ENCODE data around the gene SLC9C1. TPM values are rescaled to one million over a fixed set of nuclear protein-coding genes. Genes with fewer than 3 reads are reported as not detected.

SLC9C1 gene
- polyA plus RNA-seq, 1 donor: 1.2 TPM

- DNase-seq: no peak
Observed at GRCh38 chr3:112114576-112115160, 179.3 kb downstream of the SLC9C1 start.

DNA sequence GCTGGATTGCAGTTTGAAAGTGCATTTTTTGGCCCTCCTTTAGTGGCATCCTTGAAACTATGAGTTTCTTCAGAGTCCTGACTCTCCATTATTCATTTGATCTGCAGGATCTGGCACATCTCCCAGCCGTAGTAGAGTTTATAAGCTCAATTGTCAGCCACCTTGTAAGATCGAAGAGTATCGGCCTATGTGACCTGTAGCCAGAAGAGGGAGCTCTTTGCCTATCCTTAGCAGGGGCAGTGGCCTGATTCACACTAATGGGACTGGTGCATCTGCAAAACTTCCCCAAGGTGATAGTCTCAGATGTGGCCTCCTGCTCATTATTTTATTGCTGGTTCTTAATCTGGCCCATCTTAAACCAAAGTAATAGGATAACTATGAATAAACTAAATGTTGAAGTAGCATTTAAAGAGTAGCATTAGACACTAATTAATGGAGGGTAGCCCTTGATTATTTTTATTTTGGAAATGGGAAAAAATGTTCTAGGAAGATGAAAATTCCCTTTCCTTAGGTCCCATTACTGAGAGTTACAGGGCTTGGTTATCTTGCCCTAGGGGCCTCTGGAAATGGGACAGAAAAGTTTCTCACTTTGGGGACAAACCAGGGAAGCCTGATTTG is 182.1 kb downstream of the SLC9C1 start:
- DNase-seq: peak; percentile 60

GRCh38 chr3:112109322-112109721 is 184.7 kb downstream of the SLC9C1 start:
- no peak for DNase-seq

DNA sequence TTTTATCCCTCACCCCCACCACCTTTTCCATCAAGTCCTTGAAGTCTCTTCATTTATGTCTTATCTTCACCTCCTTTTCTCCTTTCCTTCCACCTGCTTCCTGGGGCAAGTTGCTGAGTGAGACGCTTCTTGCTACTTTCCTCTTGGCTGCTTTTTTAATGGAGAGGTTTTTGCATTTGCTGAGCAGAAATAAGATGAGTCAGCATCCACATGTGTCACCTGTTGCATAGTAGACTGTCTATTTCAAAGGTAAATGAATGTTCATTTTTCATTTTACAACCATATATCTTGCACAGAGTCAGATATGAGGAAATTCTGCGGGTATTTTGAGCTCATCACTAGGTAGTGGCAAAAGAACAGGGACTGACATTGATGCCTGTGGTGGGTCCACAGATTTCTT is 189.2 kb downstream of the SLC9C1 start:
- DNase-seq: no peak

GRCh38 chr3:112101916-112102315 is 192.1 kb downstream of the SLC9C1 start:
- no peak for DNase-seq

GRCh38 chr3:112097378-112097777 is 196.6 kb downstream of the SLC9C1 start:
- DNase-seq: no peak

- DNase-seq: no peak
Observed at GRCh38 chr3:112096176-112096575, 197.8 kb downstream of the SLC9C1 start.

- DNase-seq: no peak
Observed at GRCh38 chr3:112095731-112096130, 198.3 kb downstream of the SLC9C1 start.

DNA sequence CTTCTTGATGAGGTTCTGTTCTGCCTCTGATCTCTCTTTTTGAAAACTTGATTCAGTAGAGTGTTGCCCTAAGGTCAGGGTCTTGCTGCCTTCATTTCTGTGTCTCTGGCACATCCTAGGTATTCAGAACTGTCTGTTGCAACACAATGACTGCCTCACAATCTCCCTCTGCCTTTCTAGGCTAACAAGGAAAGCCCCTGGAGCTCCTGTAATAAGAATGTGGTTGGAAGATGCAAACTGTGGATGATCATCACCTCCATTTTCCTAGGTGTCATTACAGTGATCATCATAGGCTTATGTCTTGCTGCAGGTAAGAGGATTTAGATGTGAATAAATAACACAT is 200.9 kb downstream of the SLC9C1 start:
- no peak for DNase-seq

- no peak for DNase-seq
Observed at GRCh38 chr3:112092496-112093179, 201.4 kb downstream of the SLC9C1 start.

DNA sequence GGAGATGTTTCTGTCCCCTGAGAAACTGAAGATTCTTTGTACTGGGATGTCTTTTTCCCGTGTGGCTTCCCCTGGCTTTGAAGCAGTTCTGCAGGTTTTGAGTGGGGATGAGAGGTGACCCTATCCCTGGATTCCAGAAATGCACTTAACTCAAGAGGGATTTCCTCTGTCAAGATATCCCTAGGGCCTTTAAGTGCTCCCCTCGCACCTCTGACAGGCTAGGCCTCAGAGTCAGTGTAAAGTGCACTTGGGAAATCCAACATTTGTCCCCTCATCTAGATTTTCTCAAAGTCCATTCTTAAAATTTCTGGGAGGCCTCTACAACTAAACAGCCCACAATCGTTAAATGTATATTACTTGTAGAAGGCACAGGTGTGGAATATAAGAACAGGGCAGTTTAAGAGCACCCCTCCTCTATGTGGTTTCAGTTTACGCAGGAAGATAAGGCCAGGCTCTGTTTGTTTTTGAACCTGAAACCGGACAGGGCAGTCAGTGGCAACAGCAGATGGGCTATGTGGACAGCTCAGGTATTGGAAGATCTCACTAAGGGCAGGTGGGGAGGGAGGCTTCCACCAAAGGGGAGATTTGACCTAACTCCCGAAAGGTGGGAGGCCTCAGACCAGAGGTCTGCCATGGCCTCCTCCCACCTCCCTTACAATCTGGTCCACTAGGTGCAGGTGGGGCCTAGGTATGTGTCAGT is 203.0 kb downstream of the SLC9C1 start:
- no peak for DNase-seq

Other genes starting within 250 kb of the SLC9C1 start
- 8.0 TPM for gene C3orf52, start 207.8 kb downstream of the SLC9C1 start, polyA plus RNA-seq (ENCODE audit: insufficient read length)
- gene GCSAM, start 161.0 kb downstream of the SLC9C1 start, polyA plus RNA-seq (ENCODE audit: insufficient read length): 3.0 TPM
- gene CD200, start 38.9 kb upstream of the SLC9C1 start, polyA plus RNA-seq (ENCODE audit: insufficient read length): 41.6 TPM
- 0.83 TPM for gene BTLA, start 205.3 kb upstream of the SLC9C1 start, polyA plus RNA-seq (ENCODE audit: insufficient read length)